Measurements from ENCODE around the gene LUC7L2. TPM values are rescaled to one million over a fixed set of nuclear protein-coding genes. Genes with fewer than 3 reads are reported as not detected.

Gene LUC7L2
- total and polyA plus RNA-seq, 2 of the 8 experiments (the other 6 are each of a cell fraction or from before 2014, with no cell fraction given) = 22.9 to 67.8 TPM

- no peak overlapping the region for H2BK120ac ChIP-seq (replicated peaks; ENCODE audit: low read depth, low read length)
- H4K91ac ChIP-seq (replicated peaks; ENCODE audit: insufficient read length, low read length) = no peak overlapping the region
- H3K79me1 ChIP-seq (ENCODE audit: low read depth, low read length) = 0 out of 2 replicates have a peak, but pooled peaks cover 2% of the 10 kb centered on the region
- H3K23me2 ChIP-seq (ENCODE audit: low read depth, low read length) = no peaks in the 10 kb centered on the region
- ChIA-PET POLR2A (ENCODE audit: partially characterized antibody) (interaction anchor here (1.5 to 1.9 kb wide), 3 partner anchors 9 to 20 kb away, joined by 4 to 8 read pairs (median 5); partner anchors contain the start of gene LUC7L2), CTCF (ENCODE audit: partially characterized antibody) (interaction anchor here (0.6 kb wide), 1 partner anchor 48 kb away, joined by 3 read pairs; no protein-coding TSS in a partner anchor)
- H2BK20ac ChIP-seq (ENCODE audit: low read length) = no peak overlapping the region
- no peak overlapping the region for H3K4ac ChIP-seq (replicated peaks; ENCODE audit: insufficient read length, low read depth, low read length)
- no peak overlapping the region for H3K23ac ChIP-seq (ENCODE audit: insufficient read length)
- H3K9ac ChIP-seq (replicated peaks in 1 of 4; ENCODE audit: extremely low read depth in 1 of 4, low read depth in 3 of 4, low read length in 3 of 4) = no peak overlapping the region
- no peak overlapping the region for H3K14ac ChIP-seq (ENCODE audit: insufficient read length)
- H3K79me2 ChIP-seq (ENCODE audit: control insufficient read depth in 1 of 2, insufficient read depth in 2 of 2, low read length in 2 of 2) = peaks cover 0 to 21% of the 10 kb centered on the region in 2 experiments; a peak in 2 of 4 replicates
- H3K56ac ChIP-seq (replicated peaks; ENCODE audit: insufficient read length, low read depth, low read length) = no peak overlapping the region
- no peak overlapping the region for H3K4me3 ChIP-seq (ENCODE audit: extremely low read depth in 1 of 4, insufficient read depth in 2 of 4, low read depth in 3 of 4, low read length in 4 of 4)
- H3K18ac ChIP-seq (ENCODE audit: extremely low read depth, low read length) = no peak overlapping the region
- DNase-seq (ENCODE audit: low read depth in 1 of 2, low spot score in 2 of 2) (no peak), FAIRE-seq (no peak)
- peaks cover 0 to 5% (median 4%) of the 10 kb centered on the region in 4 experiments; a peak in 5 of 7 replicates for H3K4me1 ChIP-seq (replicated peaks in 1 of 4; ENCODE audit: control insufficient read depth in 3 of 4, insufficient read depth in 4 of 4, low read length in 3 of 4)
- 84% methylated on average over 1 of the region's 1 CpG; no CpG with 5 or more reads in 1 of the 2 experiments for WGBS, 2 experiments (ENCODE audit: extremely low coverage in 1 of 2, insufficient coverage in 1 of 2, insufficient read length in 1 of 2, insufficient replicate concordance in 2 of 2, low coverage in 1 of 2, low lambda C conversion rate in 2 of 2, missing lambda C conversion rate in 1 of 2)
- H2BK15ac ChIP-seq (ENCODE audit: low read length) = no peak overlapping the region
- no peak overlapping the region for H4K8ac ChIP-seq (ENCODE audit: extremely low read depth, insufficient read depth, low read length)
- no peaks in the 10 kb centered on the region for H3K27me3 ChIP-seq (replicated peaks in 1 of 4; ENCODE audit: control insufficient read depth in 3 of 4, extremely low read depth in 1 of 4, insufficient read depth in 3 of 4, low read length in 3 of 4)
- no peak overlapping the region for H2AFZ ChIP-seq (ENCODE audit: low read length)
- no peak overlapping the region for H2BK5ac ChIP-seq (ENCODE audit: low read depth, low read length)
- H2BK12ac ChIP-seq (ENCODE audit: low read depth, low read length) = no peak overlapping the region
- no peaks in the 10 kb centered on the region for H4K20me1 ChIP-seq (replicated peaks in 1 of 2; ENCODE audit: control insufficient read depth in 1 of 2, insufficient read depth in 2 of 2, low read length in 2 of 2)
- H2AK5ac ChIP-seq (ENCODE audit: low read depth, low read length) = no peak overlapping the region
- no peak overlapping the region for H3K27ac ChIP-seq (ENCODE audit: low read depth, low read length)
- H3K9me3 ChIP-seq (ENCODE audit: insufficient read depth in 2 of 2, low read depth in 1 of 2, low read length in 1 of 2) = no peaks in the 10 kb centered on the region
- H3K36me3 ChIP-seq (ENCODE audit: control insufficient read depth in 2 of 4, insufficient read depth in 4 of 4, low read length in 3 of 4) = peaks cover 0 to 7% (median 4%) of the 10 kb centered on the region in 4 experiments; a peak in 2 of 8 replicates
- no peak overlapping the region for H4K5ac ChIP-seq (ENCODE audit: insufficient read length, low read depth, low read length)
- no peak overlapping the region for H3K4me2 ChIP-seq (ENCODE audit: insufficient read depth in 1 of 2, low read depth in 2 of 2, low read length in 2 of 2)
- TF ChIP-seq, protein P1, sequence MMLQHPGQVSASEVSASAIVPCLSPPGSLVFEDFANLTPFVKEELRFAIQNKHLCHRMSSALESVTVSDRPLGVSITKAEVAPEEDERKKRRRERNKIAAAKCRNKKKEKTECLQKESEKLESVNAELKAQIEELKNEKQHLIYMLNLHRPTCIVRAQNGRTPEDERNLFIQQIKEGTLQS (IDR thresholded peaks at IDR 0.05; ENCODE audit: insufficient read depth, low read depth, low read length) = no peak
- TF ChIP-seq GABPA (IDR thresholded peaks at IDR 0.05; ENCODE audit: borderline replicate concordance, insufficient read depth, low read length) = no peak
- no peak for TF ChIP-seq POLR2A (IDR thresholded peaks at IDR 0.05; ENCODE audit: control extremely low read depth in 1 of 2, low read depth in 2 of 2, low read length in 2 of 2)
- TF ChIP-seq TCF12 (IDR thresholded peaks at IDR 0.05; ENCODE audit: low read depth, low read length) = no peak
- no peak for TF ChIP-seq CBX5 (IDR thresholded peaks at IDR 0.05; ENCODE audit: low read depth, low read length)
- TF ChIP-seq CTBP2 (IDR thresholded peaks at IDR 0.05; ENCODE audit: borderline replicate concordance, insufficient read depth, insufficient read length, low read length) = no peak
- TF ChIP-seq POU5F1 (IDR thresholded peaks at IDR 0.05; ENCODE audit: low read depth, low read length) = no peak
- no peak for TF ChIP-seq HDAC2 (IDR thresholded peaks at IDR 0.05; ENCODE audit: borderline replicate concordance in 1 of 2, low read depth in 2 of 2, low read length in 2 of 2)
- TF ChIP-seq KDM5A (IDR thresholded peaks at IDR 0.05; ENCODE audit: low read length) = no peak
- TF ChIP-seq ATF2 (IDR thresholded peaks at IDR 0.05; ENCODE audit: low read length) = no peak
- TF ChIP-seq TAF7 (optimal IDR thresholded peaks at IDR 0.05; ENCODE audit: borderline replicate concordance, low read depth, low read length) = no peak
These were observed 14.7 kb upstream of the LUC7L2 start for GRCh38 chr7:139345042-139345441.

All from H1 (cell line).